Panc1 (cell line): ENCODE data around the gene MED9. TPM values are rescaled to one million over a fixed set of nuclear protein-coding genes. Genes with fewer than 3 reads are reported as not detected.
A peak's percentile ranks its signal among the peaks of the same experiment; 100 is the strongest.

Experiments
- ATAC-seq: fragments of 200-7000 bp; cut with Tn5 transposase; 2 replicates; pipeline ENCODE4 v1.9.1; 2020; ENCODE audit warnings: mild to moderate bottlenecking, moderate library complexity
- BruUV-seq: library from RNA; stranded (reverse); fragments of 400-500 nt; replicated peaks from 2 replicates; lab custom pipeline; 2021; lab: Mats Ljungman, UMichigan
- CTCF ChIA-PET: fragments of 300-600 bp; sonication (Branson Sonifier 250); formaldehyde crosslinking; loops from one replicate; lab custom pipeline; 2022; ENCODE audit warnings: antibody characterized with exemption; lab: Charles Lee
- POLR2A ChIA-PET: fragments of 300-600 bp; sonication (Branson Sonifier 250); formaldehyde crosslinking; loops from one replicate; lab custom pipeline; 2022; ENCODE audit warnings: antibody characterized with exemption; lab: Charles Lee
- DNase-seq: peaks from one replicate; pipeline ENCODE4 v3.0.0-alpha.2; 2010; ENCODE audit warnings: low read depth, low spot score
- H3K27ac ChIP-seq: 2 replicates; pipeline ENCODE4 v1.5.1; 2011; ENCODE audit warnings: mild to moderate bottlenecking, low read length, inconsistent platforms
- H3K27me3 ChIP-seq: fragments of 200-500 bp; sonication (Bioruptor generic); 2 replicates; pipeline ENCODE4 v1.6.0; 2014; ENCODE audit warnings: low read length, inconsistent platforms; ENCODE audit not compliant: control insufficient read depth, insufficient read depth
- H3K36me3 ChIP-seq: fragments of 200-500 bp; sonication (Bioruptor generic); 2 replicates; pipeline ENCODE4 v1.5.1; 2014; ENCODE audit warnings: inconsistent platforms, mild to moderate bottlenecking, low read length, moderate library complexity; ENCODE audit not compliant: control insufficient read depth, insufficient read depth
- H3K4me1 ChIP-seq: 2 replicates; pipeline ENCODE4 v1.5.1; 2011; ENCODE audit warnings: inconsistent platforms, mild to moderate bottlenecking, low read length, moderate library complexity; ENCODE audit not compliant: control insufficient read depth, insufficient read depth
- H3K4me3 ChIP-seq, 2 experiments: 2 replicates each; pipeline ENCODE4 v1.5.1; 2011 to 2012; ENCODE audit warnings: low read depth in 2 of 2, low read length in 2 of 2, mild to moderate bottlenecking in 2 of 2, inconsistent platforms in 1 of 2, moderate library complexity in 1 of 2
- H3K9me3 ChIP-seq: fragments of 200-500 bp; sonication (Bioruptor generic); 2 replicates; pipeline ENCODE4 v1.5.1; 2014; ENCODE audit warnings: low read depth, mild to moderate bottlenecking, inconsistent platforms, low read length, moderate library complexity; ENCODE audit not compliant: control insufficient read depth, insufficient read depth
- POLR2AphosphoS5 ChIP-seq: IDR thresholded peaks from 2 replicates; pipeline ENCODE4 v1.6.1; 2012; ENCODE audit warnings: mild to moderate bottlenecking, low read depth, low read length, moderate library complexity
- REST ChIP-seq, 2 experiments: IDR thresholded peaks; 2 replicates each; pipeline ENCODE4 v1.6.1; 2011 to 2012; ENCODE audit warnings: low read depth in 2 of 2, control low read depth in 1 of 2, low read length in 1 of 2, mild to moderate bottlenecking in 1 of 2, moderate library complexity in 1 of 2; ENCODE audit not compliant: insufficient read depth in 1 of 2
- SIN3A ChIP-seq: IDR thresholded peaks from 2 replicates; pipeline ENCODE4 v1.6.1; 2012; ENCODE audit warnings: low read depth, mild to moderate bottlenecking, low read length, moderate library complexity, borderline replicate concordance; ENCODE audit not compliant: insufficient read depth
- TCF7L2 ChIP-seq: IDR thresholded peaks from 2 replicates; pipeline ENCODE4 v1.6.1; 2011; ENCODE audit warnings: mild to moderate bottlenecking, low read depth, low read length, inconsistent platforms
- in situ Hi-C: cut with HindIII; loops from 2 replicates; pipeline ENCODE4 v1.10.0; 2016; ENCODE audit warnings: low sequenced_read_pairs, low pct_unique_long_range_greater_than_20kb
- intact Hi-C: fragments of 100-400 bp; cut with micrococcal nuclease; formaldehyde crosslinking; loops from one replicate; pipeline ENCODE4 v1.10.0; 2022; ENCODE audit not compliant: unreplicated experiment
- total RNA-seq: library from RNA; stranded (reverse); gene quantifications from one replicate; pipeline ENCODE4 v1.2.1, GENCODE V29; 2021; ENCODE audit not compliant: unreplicated experiment
- TF ChIP-seq, protein P1 (sequence below): fragments of 450-650 bp; IDR thresholded peaks from 2 replicates; pipeline ENCODE4 v1.5.1; 2017; ENCODE audit warnings: mild to moderate bottlenecking

MED9 gene
- total RNA-seq, 1 experiment from 2014 or later = 11.1 TPM

GRCh38 chr17:17538417-17539391 is 61.9 kb downstream of the MED9 start:
- intact Hi-C loops (no loop called here), in situ Hi-C loops (no loop called here)
- DNase-seq = peak; percentile 20
- no TSS peak for BruUV-seq
- H3K4me3 ChIP-seq = no peak overlapping the region
- TF ChIP-seq, protein P1, sequence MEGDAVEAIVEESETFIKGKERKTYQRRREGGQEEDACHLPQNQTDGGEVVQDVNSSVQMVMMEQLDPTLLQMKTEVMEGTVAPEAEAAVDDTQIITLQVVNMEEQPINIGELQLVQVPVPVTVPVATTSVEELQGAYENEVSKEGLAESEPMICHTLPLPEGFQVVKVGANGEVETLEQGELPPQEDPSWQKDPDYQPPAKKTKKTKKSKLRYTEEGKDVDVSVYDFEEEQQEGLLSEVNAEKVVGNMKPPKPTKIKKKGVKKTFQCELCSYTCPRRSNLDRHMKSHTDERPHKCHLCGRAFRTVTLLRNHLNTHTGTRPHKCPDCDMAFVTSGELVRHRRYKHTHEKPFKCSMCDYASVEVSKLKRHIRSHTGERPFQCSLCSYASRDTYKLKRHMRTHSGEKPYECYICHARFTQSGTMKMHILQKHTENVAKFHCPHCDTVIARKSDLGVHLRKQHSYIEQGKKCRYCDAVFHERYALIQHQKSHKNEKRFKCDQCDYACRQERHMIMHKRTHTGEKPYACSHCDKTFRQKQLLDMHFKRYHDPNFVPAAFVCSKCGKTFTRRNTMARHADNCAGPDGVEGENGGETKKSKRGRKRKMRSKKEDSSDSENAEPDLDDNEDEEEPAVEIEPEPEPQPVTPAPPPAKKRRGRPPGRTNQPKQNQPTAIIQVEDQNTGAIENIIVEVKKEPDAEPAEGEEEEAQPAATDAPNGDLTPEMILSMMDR = no peak
- TF ChIP-seq TCF7L2 (no peak), REST (IDR thresholded peaks at IDR 0.05; ENCODE audit: insufficient read depth in 1 of 2, low read depth in 2 of 2, low read length in 1 of 2) (no peak), SIN3A (no peak), POLR2AphosphoS5 (no peak)
- ATAC-seq = no peak
- POLR2A ChIA-PET = no interaction called here
- H3K4me1 ChIP-seq = no peaks in the 10 kb centered on the region
- no peaks in the 10 kb centered on the region for H3K9me3 ChIP-seq
- CTCF ChIA-PET = interaction anchor here (0.5 kb wide), 1 partner anchor 14 kb away, joined by 3 read pairs; no protein-coding TSS in a partner anchor
- no peaks in the 10 kb centered on the region for H3K27me3 ChIP-seq
- no peak overlapping the region for H3K27ac ChIP-seq
- no peaks in the 10 kb centered on the region for H3K36me3 ChIP-seq

- intact Hi-C loops (no loop called here), in situ Hi-C loops (no loop called here)
- no peaks in the 10 kb centered on the region for H3K36me3 ChIP-seq
- CTCF ChIA-PET = no interaction called here
- TF ChIP-seq POLR2AphosphoS5 (no peak), REST (IDR thresholded peaks at IDR 0.05; ENCODE audit: insufficient read depth in 1 of 2, low read depth in 2 of 2, low read length in 1 of 2) (no peak), TCF7L2 (no peak), SIN3A (no peak)
- TF ChIP-seq, protein P1 = no peak
- no peaks in the 10 kb centered on the region for H3K9me3 ChIP-seq
- 0 out of 2 replicates have a peak, but pooled peaks have one; percentile 15 for ATAC-seq
- no peaks in the 10 kb centered on the region for H3K27me3 ChIP-seq
- H3K27ac ChIP-seq = no peak overlapping the region
- POLR2A ChIA-PET = no interaction called here
- no peaks in the 10 kb centered on the region for H3K4me1 ChIP-seq
- no peak for DNase-seq
- no peak overlapping the region for H3K4me3 ChIP-seq
- no TSS peak for BruUV-seq
These were observed 62.8 kb downstream of the MED9 start for GRCh38 chr17:17539591-17539990.
